ENCODE results near the gene UGT1A8. TPM values are rescaled to one million over a fixed set of nuclear protein-coding genes. Genes with fewer than 3 reads are reported as not detected.
"Not testable (repeated sequence)": the region's sequence is repeated elsewhere in the genome, so short reads cannot be mapped to it uniquely, and the experiment has no call there.

The UGT1A8 gene
- total RNA-seq, 1 donor: not detected

- peaks cover 4% of the 10 kb centered on the region for H3K27me3 ChIP-seq (ENCODE audit: insufficient read depth, low read length)
- no peak overlapping the region for H3K4me3 ChIP-seq (ENCODE audit: low read length)
- no peaks in the 10 kb centered on the region for H3K4me1 ChIP-seq (ENCODE audit: insufficient read depth, low read length)
- no peaks in the 10 kb centered on the region for H3K9me3 ChIP-seq (ENCODE audit: low read depth, low read length)
These were observed 91.5 kb downstream of the UGT1A8 start for GRCh38 chr2:233708942-233709341.

GRCh38 chr2:233711312-233712008 lies 94.0 kb downstream of the UGT1A8 start:
- Histone ChIP-seq H3K9me3 (ENCODE audit: low read depth, low read length) (no peaks in the 10 kb centered on the region), H3K27me3 (ENCODE audit: insufficient read depth, low read length) (peaks cover 7% of the 10 kb centered on the region), H3K4me3 (ENCODE audit: low read length) (no peak overlapping the region), H3K4me1 (ENCODE audit: insufficient read depth, low read length) (no peaks in the 10 kb centered on the region)

- no peak within 1 kb of the TSS for H3K4me3 ChIP-seq (ENCODE audit: low read length)
- peaks cover 7% of the 10 kb centered on the region for H3K27me3 ChIP-seq (ENCODE audit: insufficient read depth, low read length)
- no peaks in the 10 kb centered on the region for H3K4me1 ChIP-seq (ENCODE audit: insufficient read depth, low read length)
- no peaks in the 10 kb centered on the region for H3K9me3 ChIP-seq (ENCODE audit: low read depth, low read length)
These were observed 95.3 kb downstream of the UGT1A8 start, which contains the start of gene UGT1A5 for GRCh38 chr2:233712611-233713261. TSS of gene UGT1A5 (plus strand) at chr2:233712907. CDS start at chr2:233712992, 85 bp downstream.

GRCh38 chr2:233713262-233713615 lies 95.8 kb downstream of the UGT1A8 start:
- Histone ChIP-seq H3K4me1 (ENCODE audit: insufficient read depth, low read length) (no peaks in the 10 kb centered on the region), H3K9me3 (ENCODE audit: low read depth, low read length) (no peaks in the 10 kb centered on the region), H3K27me3 (ENCODE audit: insufficient read depth, low read length) (peaks cover 7% of the 10 kb centered on the region), H3K4me3 (ENCODE audit: low read length) (no peak overlapping the region)

DNA sequence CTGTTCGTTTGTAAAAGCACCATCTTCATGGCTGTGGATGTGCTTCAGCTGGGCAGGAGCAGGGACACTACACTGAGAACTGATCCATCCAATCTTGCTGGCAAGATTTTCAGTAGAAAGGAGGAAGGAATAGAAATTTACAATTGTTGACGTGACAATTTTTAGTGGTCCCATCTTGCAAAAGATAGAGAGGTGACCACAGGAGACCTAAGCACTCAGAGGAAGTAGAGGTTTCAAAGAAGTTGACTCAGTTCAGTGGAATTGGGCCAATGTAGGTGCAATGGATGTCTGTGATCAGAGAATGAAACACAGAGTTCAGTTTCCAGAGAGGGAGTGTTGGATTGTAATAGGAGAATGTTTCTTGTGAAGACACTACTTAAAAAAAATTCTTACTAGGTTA lies 96.7 kb downstream of the UGT1A8 start:
- no peaks in the 10 kb centered on the region for H3K4me1 ChIP-seq (ENCODE audit: insufficient read depth, low read length)

GRCh38 chr2:233718552-233718951 lies 101.1 kb downstream of the UGT1A8 start, which contains the start of gene UGT1A4:
TSS of gene UGT1A4 (plus strand) at chr2:233718736. CDS start at chr2:233718821, 85 bp downstream.
- H3K9me3 ChIP-seq (ENCODE audit: low read depth, low read length): no peaks in the 10 kb centered on the region
- no peaks in the 10 kb centered on the region for H3K4me1 ChIP-seq (ENCODE audit: insufficient read depth, low read length)
- H3K4me3 ChIP-seq (ENCODE audit: low read length): no peak within 1 kb of the TSS
- peaks cover 3% of the 10 kb centered on the region for H3K27me3 ChIP-seq (ENCODE audit: insufficient read depth, low read length)

More for the DNA sequence above, 96.7 kb downstream of the UGT1A8 start:
- Histone ChIP-seq H3K27me3 (ENCODE audit: insufficient read depth, low read length) (peaks cover 3% of the 10 kb centered on the region), H3K9me3 (ENCODE audit: low read depth, low read length) (no peaks in the 10 kb centered on the region), H3K4me3 (ENCODE audit: low read length) (no peak overlapping the region)

DNA sequence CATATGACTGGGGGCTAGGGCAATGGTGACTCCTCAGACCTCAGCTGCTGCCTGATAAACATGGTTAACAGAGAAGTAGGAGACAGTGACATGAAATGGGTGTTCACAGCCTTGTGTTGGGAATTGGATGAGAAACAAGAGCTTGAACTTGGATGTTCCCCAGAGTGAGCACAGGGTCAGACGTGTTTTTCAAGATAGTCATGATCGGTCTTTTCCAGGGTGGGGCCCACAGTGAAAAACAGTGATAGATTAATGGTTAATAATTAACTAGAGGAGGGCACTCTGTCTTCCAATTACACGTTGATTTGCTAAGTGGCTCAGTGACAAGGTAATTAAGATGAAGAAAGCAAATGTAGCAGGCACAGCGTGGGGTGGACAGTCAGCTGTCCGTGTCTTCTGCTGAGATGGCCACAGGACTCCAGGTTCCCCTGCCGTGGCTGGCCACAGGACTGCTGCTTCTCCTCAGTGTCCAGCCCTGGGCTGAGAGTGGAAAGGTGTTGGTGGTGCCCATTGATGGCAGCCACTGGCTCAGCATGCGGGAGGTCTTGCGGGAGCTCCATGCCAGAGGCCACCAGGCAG lies 111.4 kb downstream of the UGT1A8 start, which contains the start of gene UGT1A3:
Gene UGT1A3 (plus strand): TSS at position 320 of the 579 bp plus-strand sequence. CDS start 85 bp downstream, at position 405.
- no peaks in the 10 kb centered on the region for H3K27me3 ChIP-seq (ENCODE audit: insufficient read depth, low read length)
- no peaks in the 10 kb centered on the region for H3K9me3 ChIP-seq (ENCODE audit: low read depth, low read length)
- H3K4me3 ChIP-seq (ENCODE audit: low read length): no peak within 1 kb of the TSS
- no peaks in the 10 kb centered on the region for H3K4me1 ChIP-seq (ENCODE audit: insufficient read depth, low read length)

- not testable (repeated sequence) for H3K9me3 ChIP-seq (ENCODE audit: low read depth, low read length); H3K4me1 ChIP-seq (ENCODE audit: insufficient read depth, low read length); H3K4me3 ChIP-seq (ENCODE audit: low read length); H3K27me3 ChIP-seq (ENCODE audit: insufficient read depth, low read length)
These were observed 119.6 kb downstream of the UGT1A8 start for GRCh38 chr2:233736868-233737653.

GRCh38 chr2:233740870-233741269 lies 123.4 kb downstream of the UGT1A8 start:
- no peak overlapping the region for H3K4me3 ChIP-seq (ENCODE audit: low read length)
- no peaks in the 10 kb centered on the region for H3K9me3 ChIP-seq (ENCODE audit: low read depth, low read length)
- H3K27me3 ChIP-seq (ENCODE audit: insufficient read depth, low read length): no peaks in the 10 kb centered on the region
- no peaks in the 10 kb centered on the region for H3K4me1 ChIP-seq (ENCODE audit: insufficient read depth, low read length)

- Histone ChIP-seq H3K9me3 (ENCODE audit: low read depth, low read length) (no peaks in the 10 kb centered on the region), H3K27me3 (ENCODE audit: insufficient read depth, low read length) (no peaks in the 10 kb centered on the region), H3K4me3 (ENCODE audit: low read length) (no peak overlapping the region), H3K4me1 (ENCODE audit: insufficient read depth, low read length) (no peaks in the 10 kb centered on the region)
These were observed 126.2 kb downstream of the UGT1A8 start for GRCh38 chr2:233743464-233744259.

- no peaks in the 10 kb centered on the region for H3K27me3 ChIP-seq (ENCODE audit: insufficient read depth, low read length)
- no peaks in the 10 kb centered on the region for H3K4me1 ChIP-seq (ENCODE audit: insufficient read depth, low read length)
- H3K9me3 ChIP-seq (ENCODE audit: low read depth, low read length): no peaks in the 10 kb centered on the region
- H3K4me3 ChIP-seq (ENCODE audit: low read length): no peak overlapping the region
These were observed 127.8 kb downstream of the UGT1A8 start for GRCh38 chr2:233745073-233745755.

DNA sequence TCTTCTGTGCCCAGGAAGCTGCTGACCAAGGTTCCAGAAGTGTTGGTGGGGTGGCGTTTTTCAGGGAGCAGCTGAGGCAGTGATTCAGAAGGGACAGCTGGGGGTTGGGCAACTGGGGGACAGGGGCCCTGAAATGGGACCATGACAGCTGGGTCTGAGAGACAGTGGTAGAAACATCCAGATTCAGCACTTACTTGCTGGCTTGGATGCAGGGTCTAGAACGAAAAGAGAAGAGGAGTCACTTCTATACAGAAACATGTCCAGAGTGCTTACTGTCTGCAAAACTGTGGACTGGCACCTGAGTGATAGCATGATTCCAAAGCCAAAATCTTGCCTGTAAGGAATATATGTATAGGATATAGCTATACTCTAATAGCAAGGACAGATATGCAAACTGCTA lies 128.4 kb downstream of the UGT1A8 start:
- not testable (repeated sequence) for H3K9me3 ChIP-seq (ENCODE audit: low read depth, low read length); H3K27me3 ChIP-seq (ENCODE audit: insufficient read depth, low read length); H3K4me1 ChIP-seq (ENCODE audit: insufficient read depth, low read length); H3K4me3 ChIP-seq (ENCODE audit: low read length)

GRCh38 chr2:233746475-233747282 lies 129.2 kb downstream of the UGT1A8 start:
- Histone ChIP-seq H3K27me3 (ENCODE audit: insufficient read depth, low read length) (no peaks in the 10 kb centered on the region), H3K4me1 (ENCODE audit: insufficient read depth, low read length) (no peaks in the 10 kb centered on the region), H3K4me3 (ENCODE audit: low read length) (no peak overlapping the region), H3K9me3 (ENCODE audit: low read depth, low read length) (no peaks in the 10 kb centered on the region)
